ENCODE results near the gene CNOT3.

CNOT3 gene

DNA sequence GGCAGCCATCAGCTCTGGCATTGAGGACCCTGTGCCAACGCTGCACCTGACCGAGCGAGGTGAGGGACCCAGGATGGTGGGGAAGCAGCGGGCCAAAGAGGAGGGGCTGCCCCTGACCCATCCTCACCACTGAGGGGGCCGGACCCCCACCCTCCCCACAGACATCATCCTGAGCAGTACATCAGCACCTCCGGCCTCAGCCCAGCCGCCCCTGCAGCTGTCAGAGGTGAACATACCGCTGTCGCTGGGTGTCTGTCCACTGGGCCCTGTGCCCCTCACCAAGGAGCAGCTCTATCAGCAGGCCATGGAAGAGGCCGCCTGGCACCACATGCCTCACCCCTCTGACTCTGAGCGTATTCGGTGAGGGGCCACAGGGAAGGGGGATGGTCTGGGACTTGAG is 14.7 kb downstream of the CNOT3 start:
- no peak for DNase-seq

DNA sequence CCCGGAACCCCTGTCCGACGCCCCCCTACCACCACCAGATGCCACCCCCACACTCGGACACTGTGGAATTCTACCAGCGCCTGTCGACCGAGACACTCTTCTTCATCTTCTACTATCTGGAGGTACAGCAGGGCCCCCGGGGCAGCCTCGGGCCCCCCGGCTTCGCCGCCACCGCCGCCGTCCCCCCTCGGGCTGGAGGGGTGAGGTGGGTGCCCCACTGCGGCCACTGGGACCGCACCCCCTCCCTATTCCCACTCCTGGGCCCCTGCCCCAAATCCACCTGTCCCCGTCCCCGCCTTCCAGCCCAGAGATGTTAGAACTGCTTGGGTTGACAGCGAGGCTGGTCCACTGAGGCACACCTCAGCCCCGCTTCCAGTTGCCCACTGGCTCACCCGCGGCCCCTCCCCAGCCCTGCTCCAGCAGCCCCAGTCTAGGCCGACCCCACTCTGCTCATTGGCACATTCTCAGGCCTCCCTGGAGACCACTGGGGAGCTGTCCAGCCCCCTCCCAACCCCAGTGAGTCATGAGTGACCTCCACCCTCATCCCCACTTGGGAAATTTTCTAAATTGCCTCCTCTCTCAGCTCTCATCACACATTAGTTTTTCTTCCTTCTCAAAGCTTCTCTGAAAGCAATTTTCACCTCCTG is 15.4 kb downstream of the CNOT3 start:
- no peak for DNase-seq

DNA sequence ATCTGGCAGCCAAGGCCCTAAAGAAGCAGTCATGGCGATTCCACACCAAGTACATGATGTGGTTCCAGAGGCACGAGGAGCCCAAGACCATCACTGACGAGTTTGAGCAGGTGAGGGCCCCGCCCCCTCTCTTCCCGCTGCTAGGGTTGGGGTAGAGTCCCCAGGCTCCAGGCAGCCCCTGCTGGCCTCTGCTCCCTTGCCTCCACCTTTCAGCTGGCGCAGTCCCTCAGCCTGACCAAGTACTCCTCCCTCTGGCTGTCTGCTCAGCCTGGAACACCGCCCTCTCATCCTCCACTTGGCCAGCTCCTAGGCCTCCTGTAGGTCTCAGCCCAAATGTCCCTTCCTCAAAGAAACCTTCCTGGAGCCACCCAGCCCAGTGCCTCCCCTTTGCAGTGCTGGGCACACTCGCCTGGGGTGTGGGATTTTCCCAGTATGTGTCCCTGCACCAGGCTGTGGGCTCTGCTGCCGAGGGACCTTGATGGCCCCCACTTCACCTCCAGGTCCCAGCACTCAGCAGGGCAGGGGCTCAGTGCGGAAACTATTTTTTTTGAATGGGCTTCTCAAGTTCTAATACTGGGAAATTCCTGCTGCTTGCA is 16.3 kb downstream of the CNOT3 start:
- DNase-seq, result no peak

DNA sequence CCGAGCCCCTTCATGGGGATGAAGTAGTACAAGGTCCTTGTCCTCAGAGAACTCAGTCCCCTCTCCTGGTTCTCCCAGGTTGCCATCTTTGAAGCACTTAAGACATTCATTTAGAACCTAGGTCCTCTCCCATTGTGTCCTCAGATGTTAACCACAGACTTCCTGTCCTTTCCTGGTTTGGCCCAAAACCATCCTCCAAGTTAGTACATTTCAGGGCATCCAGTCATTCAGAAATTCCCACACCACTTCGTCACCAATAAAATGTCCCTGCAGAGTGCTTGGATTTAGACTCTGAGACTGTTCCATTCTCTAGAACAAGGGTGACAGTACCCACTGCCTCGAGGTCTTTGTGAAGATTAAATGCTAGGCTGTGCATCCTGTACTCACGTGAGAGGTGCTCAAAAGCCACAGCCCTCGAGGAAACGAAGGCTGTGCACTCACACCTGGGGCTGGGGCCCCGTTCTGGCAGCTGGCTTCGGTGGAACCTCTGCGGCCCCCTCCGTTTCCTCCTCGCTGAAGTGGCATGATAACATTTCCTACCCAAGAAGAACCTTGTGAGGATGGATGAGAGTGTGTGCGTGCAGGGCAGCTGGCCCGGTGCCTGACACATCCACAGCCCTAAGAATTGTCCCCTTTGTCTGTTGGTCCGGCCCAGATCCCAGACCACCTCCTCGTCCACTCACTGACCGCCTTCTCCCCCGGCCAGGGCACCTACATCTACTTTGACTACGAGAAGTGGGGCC is 17.2 kb downstream of the CNOT3 start:
- DNase-seq, result no peak

DNA sequence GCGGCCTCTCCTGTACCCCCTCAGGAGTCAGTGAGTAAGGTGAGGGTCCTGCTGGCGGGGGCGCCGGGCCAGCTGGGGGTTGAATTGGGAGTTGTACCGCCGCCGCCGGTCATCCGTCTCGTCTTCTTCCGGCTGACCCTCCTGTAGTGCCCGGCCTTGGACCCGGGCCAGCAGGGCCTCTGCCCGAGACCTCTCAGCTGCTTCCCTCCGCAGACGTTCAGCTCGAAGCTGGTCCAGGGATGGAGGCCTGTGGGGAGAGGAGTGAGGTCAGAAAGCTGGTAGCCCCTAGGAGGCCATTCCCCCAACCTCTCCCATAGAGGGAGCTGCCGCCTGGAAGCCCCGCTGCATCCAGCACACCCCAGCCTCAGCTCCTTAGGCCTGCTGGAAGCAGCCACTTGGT is 18.1 kb downstream of the CNOT3 start:
- DNase-seq, result no peak

DNA sequence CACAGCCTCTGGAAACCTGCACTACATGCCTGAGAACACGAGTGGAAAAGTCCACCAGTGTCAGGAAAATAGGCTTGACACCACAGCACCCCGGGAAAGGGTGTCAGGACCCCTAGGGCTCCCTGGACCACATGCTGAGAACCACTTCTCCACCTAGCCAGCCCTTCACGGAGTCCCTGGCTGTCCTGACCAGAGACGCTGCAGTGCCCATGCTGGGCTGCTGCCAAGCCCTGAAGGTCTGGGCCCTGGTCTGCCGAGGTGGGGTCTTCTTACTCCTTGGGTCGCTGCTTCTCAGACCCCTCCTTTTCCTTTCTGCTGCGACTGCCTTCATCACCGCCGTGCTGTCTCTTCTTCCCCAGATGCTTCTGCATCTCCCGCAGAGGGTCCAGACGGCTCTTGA is 18.9 kb downstream of the CNOT3 start:
- no peak for DNase-seq

DNA sequence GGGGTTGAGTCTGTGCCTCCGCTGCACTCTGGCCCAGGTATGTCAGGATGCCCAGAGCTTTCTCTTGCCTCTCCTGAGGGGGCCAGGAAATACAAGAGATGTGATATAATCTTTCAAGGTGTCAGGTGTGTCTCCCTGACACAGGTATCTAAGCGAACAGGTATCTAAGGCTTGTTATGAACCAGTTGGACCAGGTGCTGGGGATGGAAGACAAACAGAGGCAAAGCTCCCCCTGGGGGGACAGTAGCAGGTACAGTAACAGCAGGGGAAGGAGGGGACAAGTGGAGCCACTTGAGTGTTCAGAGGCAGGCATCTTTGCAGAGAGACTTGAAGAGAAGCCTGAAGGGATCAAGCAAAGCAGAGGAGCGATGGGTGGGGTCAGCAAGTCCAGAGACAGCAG is 19.4 kb downstream of the CNOT3 start:
- no peak for DNase-seq

DNA sequence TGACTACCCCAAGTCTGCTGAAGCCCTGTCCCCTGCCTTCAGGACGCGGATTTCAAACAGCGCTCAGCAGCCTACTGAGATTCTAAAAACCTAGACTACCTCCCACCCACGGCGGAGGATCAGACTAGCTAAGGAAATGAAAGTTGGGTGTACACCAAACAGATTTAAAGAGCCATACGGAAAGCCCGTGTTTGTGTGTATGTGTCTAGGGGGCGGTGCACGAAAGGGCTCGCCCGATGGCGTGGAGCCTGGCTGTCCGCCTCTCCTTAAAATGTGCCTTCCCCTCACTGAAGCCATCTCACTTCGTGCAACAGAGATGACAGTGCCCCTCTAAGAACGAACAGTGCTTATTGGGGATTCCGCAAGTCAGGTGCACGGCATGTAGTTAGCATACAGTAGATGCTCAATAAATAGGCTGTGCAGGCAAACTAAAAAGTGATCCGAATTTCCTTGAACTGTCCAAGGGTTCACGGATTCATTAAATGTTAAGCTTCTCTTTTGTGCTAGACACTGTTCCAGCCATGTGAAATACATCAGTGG is 21.3 kb downstream of the CNOT3 start:
- DNase-seq, result no peak

DNA sequence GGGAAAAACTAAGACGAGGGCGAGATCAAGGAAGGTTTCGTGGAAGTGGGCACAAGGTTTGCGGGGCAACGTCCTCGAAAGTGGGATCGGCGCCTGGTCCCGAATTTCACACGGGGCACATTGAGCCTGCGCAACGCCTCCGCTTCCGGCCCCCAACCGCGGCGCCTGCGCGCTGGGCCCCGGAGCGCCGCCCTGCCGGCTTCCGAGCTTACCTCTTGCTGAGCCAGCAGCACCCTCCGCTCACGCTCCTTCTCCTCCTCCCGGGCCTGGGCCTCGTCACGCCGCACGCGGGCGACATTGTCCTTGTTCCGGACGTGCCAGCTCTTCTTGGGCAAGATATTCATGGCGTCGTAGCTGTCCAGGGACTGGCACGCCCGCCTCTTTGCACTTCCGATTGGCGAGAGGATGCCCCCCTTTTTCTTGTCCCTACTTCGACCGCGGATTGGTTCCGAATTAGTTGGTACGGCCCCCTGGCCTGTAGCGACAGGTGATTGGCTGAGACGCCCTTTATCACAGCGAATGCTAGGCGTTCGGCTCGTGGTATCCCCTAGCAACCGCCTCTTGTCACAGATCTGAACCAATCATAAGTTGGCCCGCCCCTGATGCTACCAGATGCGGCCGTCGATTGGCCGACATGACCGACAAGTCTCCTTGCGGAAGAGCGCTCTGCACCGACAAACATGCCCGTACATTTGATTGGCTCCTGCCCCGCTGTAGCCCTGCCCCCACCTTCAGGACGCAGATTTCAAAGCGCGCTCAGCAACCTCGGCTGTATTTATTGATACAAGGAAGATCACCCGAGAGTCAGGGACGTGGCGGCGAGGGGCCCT is 22.0 kb downstream of the CNOT3 start, which contains the start of gene LENG1:
TSS of gene LENG1 (minus strand) at position 370 of the 830 bp plus-strand sequence. CDS start at position 344, 26 bp downstream.
- peak; percentile 88 for DNase-seq

DNA sequence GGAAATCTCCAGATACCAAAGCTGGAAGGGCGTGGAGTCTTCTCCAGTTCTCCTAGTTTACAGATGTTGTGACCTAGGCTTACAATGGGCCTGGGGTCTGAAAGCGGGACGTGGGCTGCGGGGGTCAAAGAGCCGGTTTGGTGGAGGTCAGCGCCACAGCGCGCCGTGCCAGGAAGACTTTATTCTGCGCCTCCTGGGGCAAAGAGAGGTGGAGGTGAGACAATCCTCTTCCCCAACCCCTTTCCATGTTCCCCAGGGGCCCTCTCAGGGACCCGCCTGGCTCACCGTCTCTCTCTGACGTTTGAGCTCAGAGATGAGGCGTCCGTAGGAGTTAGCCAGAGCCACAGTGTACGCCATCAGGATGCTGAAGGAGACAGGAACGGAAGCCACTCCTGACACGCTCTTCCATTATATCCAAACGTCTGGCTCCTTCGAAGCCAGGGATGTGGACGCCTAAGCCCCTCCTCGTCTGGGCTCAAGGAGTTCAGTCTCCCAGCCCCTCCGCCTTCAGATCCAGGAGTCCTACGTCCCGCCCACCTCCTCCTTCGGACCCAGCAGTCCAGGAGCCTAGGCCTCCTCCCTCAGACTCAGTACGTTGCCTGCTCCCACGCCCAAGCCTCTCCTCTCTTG is 22.7 kb downstream of the CNOT3 start:
- DNase-seq, result no peak

DNA sequence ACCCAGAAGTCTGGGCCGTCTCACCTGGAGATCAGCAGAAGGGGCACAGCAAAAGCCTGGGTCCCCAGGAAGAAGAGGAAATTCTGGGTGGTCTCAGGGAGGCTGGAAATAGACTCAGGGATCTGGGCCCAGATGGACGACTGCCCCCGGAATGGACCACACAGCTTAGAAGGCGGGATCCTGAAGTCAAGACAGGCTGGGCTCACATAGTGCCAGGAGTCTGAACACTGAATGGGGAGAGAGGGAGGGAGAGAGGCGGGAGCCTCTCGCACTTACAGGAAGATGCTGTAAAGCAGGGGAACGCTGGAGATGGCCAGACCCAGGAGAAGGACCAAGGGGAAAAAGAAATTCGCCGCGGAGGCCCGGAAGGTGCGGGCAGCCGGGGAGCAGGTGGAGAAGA is 23.3 kb downstream of the CNOT3 start:
- no peak for DNase-seq

DNA sequence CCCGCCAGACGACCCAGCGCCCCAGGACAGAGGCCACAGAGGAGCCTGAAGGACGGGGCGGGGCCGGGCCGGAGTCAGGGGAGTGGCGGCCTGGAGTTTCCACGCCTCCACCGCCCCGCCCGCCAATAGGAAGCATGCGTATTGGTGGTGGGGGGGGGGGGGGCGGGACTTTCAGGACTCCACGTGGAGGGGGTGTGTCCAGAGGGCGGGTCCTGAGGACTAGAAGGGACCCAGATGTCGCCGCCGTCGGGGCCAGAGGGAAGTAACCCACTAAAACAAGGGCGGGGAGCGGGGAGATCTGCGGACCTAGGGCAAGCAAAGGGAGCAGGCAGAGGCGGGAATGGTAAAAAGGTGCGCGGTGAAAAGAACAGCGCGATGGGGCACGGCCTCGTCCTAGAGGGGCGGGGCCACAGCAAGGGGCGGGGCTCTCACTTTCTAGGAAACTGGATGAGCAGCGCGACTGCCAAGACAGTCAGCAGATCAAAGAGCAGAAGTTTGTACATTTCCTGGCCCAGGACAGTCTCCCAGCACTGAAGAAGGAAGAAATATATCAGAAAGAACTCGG is 24.8 kb downstream of the CNOT3 start:
- no peak for DNase-seq

DNA sequence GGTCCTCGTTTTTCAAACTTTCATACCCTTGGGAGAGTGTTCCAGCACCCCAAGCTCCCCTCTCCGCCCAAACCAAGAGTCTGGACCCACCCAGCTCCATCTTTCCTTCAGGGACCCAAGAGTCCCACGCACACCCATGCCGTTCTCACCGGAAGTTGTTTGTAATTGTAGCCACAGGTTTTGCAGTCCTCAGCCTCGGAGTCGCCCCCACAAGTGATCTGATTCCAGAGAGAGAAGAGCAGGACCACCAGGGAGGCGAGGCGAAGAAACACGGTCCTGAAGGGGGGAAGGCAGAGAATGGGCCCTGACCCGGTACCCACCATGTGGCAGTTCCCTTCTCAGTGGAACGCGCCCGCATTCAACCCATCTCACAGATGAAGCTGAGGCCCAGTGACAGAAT is 25.3 kb downstream of the CNOT3 start:
- DNase-seq, result no peak

DNA sequence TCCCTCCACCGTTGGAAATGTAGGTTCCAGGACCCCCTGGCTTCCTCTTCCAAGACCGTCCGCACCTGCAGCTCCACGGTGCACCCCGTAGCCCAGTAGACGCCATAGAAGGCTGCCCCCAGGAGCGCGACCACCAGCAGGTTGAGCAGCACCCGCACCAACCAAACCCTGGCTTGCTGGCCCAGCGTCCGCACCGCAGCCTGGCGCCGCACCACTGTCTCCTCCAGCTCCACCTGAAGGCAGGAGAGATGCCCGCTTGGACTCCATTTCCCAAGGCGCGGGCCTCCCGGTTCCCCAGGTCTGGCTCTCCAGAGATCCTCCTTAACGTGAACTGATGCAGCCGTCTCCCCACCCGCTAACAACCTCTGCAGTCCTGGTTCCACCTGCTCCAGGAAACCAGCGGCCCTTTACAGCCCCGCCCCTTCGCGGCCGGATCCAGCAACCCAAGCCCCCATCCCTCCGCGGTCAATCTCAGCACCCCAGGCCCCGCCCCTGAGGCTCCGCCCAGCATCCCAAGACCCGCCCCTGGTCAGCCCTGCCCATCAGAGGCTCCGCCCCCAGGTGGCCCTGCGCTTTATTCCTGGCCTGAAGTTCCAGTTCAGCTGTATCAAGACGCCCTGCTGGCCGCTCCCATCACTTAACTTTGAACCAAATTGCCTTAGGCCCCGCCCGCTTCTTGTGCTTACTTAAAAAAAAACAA is 27.0 kb downstream of the CNOT3 start:
- DNase-seq, result no peak

DNA sequence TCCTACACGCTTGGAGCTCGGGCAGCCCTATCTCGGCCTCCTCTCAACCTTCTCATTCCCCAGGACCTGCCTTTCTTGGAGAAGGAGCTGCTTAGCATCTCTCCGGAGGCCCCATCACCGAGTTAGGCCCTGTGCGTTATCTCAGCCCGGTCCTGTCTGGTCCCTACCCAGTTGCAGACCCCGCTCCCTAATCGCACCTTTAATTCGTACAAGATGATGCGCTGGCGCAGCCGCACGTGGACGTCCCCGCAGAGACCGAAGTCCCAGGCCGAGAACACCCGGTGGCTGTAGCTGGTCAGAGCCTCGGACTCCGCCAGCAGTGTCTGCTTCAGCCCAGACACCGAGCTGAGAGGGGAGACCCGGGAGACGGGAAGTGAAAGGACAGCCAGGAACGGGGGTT is 27.7 kb downstream of the CNOT3 start:
- no peak for DNase-seq

DNA sequence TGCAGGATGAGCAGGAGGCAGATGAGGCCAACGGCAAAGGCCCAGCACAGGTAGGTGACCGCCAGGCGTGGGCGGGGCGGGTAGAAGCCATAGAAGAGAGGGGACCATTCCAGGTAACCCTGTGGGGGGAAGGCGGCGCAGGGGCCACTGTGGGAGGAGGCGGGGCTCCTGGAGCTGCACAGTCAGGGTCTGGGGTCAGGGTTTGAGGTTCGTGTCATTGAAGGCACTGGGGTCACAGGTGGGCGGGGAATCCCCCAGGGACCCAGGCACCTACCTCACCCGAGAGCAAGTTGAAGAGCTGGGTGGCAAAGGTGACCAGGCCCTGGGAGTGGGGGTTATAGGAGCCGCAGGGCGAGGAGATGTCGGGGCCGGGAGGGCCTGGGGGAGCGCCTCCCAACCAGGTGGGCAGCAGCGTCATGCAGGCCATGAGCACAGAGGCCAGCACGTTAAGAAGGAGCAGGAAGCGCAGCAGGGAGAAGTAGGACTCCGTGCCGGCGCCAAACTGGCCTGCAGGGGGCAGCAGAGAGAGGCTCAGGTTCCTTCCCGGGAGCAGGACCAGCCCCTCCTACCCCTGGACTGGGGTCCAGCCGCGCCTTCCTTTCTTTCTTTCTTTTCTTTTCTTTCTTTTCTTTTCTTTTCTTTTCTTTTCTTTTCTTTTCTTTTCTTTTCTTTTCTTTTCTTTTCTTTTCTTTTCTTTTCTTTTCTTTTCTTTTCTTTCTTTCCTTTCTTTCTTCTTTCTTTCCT is 30.8 kb downstream of the CNOT3 start:
- DNase-seq, result peak; percentile 85

DNA sequence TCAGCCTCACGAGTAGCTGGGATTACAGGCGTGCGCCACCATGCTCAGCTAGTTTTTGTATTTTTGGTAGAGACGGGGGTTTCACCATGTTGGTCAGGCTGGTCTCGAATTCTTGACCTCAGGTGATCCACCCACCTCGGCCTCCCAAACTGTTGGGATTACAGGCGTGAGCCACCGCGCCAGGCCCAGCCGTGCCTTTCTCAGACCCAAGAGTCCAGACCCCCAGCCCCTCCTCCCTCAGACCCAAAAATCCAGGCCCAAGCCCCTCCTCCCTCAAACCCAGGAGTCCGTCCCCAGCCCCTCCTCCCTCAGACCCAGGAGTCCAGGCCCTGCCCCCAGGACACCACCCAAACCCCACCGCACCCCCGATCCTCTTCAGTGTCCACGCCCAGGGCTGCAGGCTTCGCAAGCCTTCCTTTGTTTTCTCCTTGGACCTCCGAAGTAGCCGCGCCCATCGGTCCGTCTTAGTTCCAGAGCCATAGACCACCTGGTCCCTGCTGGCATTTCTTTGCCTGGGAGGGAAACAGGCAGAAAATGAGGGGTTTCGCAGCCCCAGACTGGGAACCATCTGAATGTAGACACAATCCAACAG is 31.7 kb downstream of the CNOT3 start:
- DNase-seq, result no peak

DNA sequence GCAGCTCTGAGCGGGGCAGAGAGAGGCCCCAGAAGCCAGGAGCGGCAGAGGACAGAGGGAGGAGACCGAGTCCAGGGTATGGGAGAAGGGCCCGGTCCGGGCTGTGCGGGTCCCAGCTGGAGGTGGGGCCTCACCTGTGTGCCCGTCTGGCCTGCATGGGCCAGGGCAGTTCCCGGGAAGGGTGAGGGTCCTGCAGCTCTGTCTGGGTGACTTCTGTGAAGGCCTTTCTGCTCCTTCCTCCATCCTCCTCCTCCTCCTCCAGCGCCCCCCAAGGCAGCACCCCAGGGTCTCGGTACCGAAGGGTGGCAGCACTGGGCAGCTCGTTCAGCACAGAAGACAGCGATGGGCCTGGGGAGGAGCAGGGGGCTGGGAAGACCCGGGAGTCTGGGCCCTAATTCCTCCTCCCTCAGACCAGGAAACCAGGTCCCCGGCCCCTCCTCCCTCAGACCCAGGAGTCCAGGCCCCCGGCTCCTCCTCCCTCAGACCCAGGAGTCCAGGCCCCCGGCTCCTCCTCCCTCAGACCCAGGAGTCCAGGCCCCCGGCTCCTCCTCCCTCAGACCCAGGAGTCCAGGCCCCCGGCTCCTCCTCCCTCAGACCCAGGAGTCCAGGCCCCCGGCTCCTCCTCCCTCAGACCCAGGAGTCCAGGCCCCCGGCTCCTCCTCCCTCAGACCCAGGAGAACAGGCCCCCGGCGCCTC is 34.3 kb downstream of the CNOT3 start:
- peak; percentile 7 for DNase-seq

DNA sequence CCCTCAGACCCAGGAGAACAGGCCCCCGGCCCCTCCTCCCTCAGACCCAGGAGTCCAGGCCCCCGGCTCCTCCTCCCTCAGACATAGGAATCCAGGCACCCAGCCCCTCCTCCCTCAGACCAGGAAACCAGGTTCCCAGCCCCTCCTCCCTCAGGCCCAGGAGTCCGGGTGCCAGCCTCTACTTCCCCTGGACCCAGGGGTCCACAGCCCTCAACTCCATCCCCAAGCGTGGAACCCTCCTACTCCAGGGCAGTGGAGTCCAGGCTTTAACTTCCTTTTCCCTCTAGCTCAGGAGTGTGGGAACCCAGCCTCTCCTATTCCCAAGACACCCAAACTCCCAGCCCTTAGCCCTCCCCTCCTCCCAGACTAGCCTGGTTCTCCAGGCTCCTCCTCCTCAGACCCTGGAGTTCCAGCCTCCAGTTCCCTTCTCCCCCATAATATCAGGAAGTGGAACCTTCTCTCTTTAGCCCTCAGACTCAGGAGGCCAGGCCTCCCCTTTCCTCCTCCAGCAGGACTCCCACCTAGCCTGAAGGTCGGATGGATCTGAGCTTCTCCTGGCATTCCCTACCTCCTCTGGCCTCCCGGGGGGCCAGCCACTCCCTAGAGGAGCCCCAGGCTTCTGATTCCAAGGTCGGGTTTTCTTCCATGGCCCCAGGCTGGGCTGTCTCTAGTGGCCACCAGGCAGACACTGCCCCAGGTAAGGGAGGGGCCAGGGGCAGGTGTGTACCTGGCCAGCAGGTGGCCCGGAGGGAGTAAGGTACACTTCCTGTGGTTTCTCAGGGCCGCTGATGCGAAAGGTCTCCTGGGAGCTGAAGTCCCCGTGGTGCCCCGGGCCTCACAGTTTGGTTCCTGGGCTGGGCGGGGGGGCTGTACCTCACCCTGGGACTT is 35.2 kb downstream of the CNOT3 start, which contains the start of gene TMC4:
TSS of gene TMC4 (minus strand) at position 690 of the 888 bp plus-strand sequence. CDS start at position 647, 43 bp downstream.
- peak; percentile 9 for DNase-seq
